EH (cell line): Measurements from ENCODE around the gene ADAMTS17.

ENCODE experiments used
- DNase-seq: peaks from one replicate; pipeline ENCODE4 v3.0.0-alpha.2; 2015; ENCODE audit warnings: low read depth

ADAMTS17 gene

GRCh38 chr15:100278596-100279380 lies 63.0 kb downstream of the ADAMTS17 start:
- DNase-seq, result no peak

- DNase-seq, result no peak
These were observed 64.5 kb downstream of the ADAMTS17 start for GRCh38 chr15:100277087-100277855.

DNA sequence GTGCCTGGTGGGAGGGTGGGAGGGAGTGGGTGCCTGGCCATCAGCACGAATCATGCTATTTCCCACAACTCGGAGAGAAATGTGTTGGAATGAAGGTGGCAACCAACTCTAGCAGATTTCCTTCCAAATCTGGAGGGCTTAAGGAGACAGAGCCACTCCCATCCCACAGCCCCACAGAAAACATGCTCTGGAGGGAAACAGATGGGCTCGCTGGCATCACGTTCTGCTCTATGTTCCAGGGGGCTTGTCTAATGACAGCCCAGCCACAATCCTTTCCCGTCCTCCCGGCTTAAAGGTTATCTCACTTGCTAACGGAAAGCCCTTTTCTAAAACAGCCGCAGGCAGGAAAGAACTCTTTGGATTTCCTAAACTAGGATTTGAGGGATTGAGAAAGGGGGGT lies 65.3 kb downstream of the ADAMTS17 start:
- DNase-seq, result no peak

- no peak for DNase-seq
These were observed 66.1 kb downstream of the ADAMTS17 start for GRCh38 chr15:100275641-100276040.

GRCh38 chr15:100269831-100270230 lies 71.9 kb downstream of the ADAMTS17 start:
- DNase-seq, result no peak

DNA sequence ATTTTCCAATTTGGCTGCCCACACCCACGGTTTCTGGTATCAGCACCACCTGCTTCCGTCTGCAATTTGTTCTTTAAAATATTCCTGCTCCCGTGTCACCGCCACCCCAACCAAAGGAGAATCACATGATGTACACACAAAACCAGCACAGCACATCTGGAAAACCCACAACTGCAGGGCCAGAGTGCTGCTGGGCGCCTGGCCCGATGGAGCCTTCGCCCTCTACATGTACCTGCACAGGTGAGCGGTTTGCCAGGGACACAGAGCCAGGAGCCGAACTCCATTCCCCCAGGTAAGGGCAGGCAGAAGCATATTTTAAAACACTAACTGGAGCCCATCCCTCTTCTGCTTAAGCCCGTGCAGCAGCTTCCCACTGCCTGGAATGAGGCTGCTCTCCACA lies 75.6 kb downstream of the ADAMTS17 start:
- DNase-seq, result no peak

DNA sequence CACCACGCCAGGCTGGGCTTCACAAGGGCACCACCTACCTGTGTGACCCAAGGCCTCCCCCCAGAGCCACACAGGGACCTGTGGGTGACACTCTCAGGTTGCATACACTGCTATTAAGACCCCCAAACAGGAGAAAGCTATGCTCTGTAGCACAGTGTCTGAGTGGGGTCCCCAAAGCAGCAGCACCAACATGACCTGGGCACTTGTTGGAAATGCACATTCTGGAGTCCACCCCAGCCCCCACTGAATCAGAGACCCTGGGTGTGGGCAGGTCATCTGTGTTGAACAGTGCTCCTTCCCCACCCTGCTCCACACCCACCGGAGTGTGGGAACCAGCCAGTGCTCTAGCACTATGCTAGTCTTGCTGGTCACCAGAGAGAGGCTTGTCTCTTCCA lies 76.1 kb downstream of the ADAMTS17 start:
- DNase-seq, result no peak

DNA sequence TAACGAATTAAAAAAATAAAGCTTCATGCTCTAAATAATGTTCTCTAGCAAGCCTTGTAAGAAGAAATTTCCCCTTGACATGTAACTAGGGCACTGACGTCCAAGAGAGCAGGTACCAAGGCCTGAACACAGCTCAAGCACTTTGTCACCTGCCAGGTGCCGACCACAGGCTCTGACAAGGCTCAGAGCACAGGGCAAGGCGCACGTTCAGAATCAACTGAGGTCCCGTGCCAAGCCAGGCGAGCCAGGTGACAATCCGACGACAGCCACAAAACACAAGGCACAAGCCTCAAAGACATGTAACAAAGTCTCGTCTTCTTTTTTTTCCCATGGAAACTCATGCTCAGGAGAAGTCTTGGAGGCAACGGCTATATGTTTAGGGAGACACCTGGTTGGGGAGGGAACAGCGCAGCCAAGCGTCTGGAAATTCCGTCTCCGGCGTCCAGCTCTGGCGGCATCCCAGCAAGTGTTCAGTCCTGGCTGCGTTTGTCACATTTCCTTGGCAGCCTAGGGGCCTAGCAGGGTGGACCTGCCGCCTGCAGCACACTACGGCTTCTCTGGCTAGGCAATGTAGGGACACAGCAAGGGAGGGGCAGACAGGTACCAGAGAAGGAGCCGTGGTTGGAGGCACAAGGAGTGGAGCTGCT lies 76.7 kb downstream of the ADAMTS17 start:
- DNase-seq, result no peak

- no peak for DNase-seq
These were observed 77.9 kb downstream of the ADAMTS17 start for GRCh38 chr15:100263721-100264455.

GRCh38 chr15:100263031-100263430 lies 78.7 kb downstream of the ADAMTS17 start:
- no peak for DNase-seq

DNA sequence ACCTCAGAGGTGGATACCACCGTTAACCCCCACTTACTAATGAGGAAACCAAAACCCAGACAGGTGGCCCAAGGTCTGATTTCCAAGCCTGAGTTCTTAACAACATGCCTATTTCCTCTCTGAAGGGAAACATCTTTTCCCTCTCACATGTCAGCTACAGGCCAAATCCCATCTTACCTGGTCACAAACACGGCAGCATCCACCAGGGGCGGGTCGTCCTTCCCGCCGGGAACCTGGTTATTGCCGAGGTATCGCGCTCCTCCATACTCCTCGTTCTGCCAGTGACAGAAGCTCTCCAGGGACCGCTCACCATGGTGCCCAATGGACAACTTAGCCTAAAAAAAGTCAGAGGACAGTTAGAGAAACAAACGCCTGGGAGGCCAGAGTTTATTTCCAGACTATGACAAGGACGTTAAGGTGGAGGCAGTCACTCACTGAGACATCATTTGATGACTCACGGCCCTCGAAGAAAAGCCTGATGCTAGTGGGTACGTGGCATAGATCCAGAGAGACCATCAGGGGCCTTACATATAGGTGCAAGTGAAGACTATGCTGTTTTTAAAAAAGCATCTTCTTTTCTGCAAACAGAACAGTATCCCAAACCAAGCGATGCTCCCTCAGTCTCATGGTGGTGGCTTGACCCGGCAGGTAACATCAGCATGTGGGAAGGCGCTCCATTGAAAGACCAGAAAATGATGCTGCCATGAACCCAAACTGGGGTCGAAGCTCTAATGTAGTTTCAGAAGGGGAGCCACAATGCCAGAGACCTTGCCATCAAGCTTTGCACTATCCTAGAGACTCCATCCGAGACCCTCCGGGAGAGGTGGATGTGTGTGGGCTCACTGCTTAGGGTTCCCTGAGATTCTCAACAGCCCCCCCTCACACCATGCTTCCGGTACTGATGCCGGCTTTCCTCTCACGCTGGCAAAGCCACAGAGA lies 80.2 kb downstream of the ADAMTS17 start:
- no peak for DNase-seq

DNA sequence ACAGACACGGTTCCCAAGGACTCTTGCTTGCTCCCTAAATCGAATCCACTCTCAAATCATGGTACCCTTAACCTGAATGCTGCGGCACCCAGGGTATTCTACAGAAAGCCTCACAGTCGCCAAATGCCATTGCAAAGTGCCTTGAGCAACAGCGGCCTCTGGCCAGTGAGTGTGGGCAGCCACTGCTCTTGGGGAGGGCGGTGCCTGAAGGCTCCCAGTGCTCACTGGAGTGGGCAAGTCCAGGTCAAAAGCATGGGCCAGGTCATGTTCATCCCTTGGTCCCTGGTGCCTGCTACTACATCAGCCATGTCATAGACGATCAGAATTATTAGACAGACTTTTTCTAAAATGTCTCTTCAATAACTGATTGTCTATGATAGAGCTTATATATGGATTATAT lies 82.5 kb downstream of the ADAMTS17 start:
- no peak for DNase-seq

- DNase-seq, result no peak
These were observed 84.7 kb downstream of the ADAMTS17 start for GRCh38 chr15:100256970-100257650.

DNA sequence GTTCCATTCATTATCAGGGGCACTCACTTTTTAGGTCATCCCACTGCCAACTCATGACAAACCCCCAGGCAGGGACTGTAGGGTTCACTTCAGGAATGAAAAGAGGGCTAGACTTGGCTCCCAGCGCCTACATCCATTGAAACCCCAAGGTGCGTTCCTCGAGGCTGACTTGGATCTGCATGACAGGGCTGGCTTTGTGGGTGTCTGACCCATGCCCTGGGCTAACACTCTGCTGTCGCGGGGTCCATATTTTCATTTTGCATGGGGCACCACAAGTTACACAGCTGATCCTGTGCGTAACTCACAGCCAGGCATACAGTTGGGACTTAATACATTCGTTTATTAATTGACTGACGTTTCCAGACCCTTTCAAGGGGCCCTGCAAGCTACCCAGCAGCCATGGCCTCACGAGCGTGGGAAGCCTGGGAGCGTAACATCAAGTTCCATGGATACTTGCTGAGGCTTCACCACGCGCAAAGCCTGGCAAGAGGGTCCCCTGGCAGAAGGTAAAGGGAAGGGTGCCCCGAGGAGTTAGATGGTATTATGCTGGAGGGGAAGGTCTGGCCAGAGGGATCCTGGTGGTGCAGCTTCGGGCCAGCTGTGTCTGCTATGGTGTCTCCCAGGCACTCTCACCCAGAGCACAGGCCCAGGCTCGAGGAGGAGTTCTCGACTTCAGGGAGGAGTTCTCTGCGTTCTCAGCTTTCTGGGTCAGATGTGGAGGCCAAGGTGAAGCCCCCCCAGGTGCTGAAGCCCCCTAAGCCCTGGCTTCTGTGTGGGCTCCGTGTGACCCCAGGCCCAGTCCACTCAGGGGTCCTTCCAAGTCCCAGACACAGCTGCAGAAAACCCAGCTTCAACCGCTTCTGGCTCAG lies 85.4 kb downstream of the ADAMTS17 start:
- no peak for DNase-seq

DNA sequence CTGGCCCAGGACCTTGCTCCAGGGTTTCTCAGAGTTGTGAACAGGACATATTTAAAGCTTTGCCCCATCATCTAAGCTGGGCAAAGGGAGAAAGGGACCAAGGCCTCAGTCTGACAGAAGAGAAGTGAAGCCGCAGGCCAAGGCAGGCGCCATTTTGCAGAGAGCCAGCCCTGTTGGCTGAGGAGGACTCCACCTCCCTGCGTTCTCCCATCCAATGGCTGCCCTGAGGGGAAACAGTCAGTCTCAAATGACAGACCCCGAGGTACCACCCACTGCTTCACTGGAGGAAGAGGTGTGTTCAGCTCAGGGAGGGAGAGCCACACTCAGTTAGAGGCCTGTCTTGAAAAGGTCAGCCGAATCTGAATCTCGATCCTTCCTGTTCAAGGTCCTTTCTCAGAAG lies 86.1 kb downstream of the ADAMTS17 start:
- no peak for DNase-seq

GRCh38 chr15:100254691-100255090 lies 87.1 kb downstream of the ADAMTS17 start:
- no peak for DNase-seq

DNA sequence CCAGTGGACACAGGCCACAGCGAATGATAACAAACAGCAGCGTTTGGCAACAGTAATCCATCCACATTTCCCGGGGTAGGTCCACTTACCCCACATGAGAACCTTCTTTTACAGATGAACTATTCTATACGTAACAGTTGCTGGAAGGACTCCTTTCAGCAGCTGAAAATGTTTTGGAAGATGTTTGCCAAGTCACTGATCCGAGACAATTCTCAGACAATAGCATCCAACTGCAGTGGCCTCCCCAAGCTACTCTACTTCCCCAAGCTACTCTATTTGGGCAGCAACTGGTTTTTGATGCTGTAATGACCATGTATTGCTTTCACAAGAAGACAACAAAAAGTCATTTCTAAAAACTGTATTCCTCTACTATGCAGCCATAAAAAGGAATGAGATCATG lies 87.5 kb downstream of the ADAMTS17 start:
- DNase-seq, result no peak

- no peak for DNase-seq
These were observed 88.1 kb downstream of the ADAMTS17 start for GRCh38 chr15:100253640-100254039.

- no peak for DNase-seq
These were observed 88.9 kb downstream of the ADAMTS17 start for GRCh38 chr15:100252779-100253417.
